GM21360 (cell line): Measurements from ENCODE around the gene RCVRN.

Source experiments
- ATAC-seq: cut with Tn5 transposase; IDR thresholded peaks from one replicate; pipeline ENCODE4 v1.9.1; 2021; ENCODE audit warnings: mild to moderate bottlenecking, moderate library complexity; ENCODE audit not compliant: unreplicated experiment

The RCVRN gene

DNA sequence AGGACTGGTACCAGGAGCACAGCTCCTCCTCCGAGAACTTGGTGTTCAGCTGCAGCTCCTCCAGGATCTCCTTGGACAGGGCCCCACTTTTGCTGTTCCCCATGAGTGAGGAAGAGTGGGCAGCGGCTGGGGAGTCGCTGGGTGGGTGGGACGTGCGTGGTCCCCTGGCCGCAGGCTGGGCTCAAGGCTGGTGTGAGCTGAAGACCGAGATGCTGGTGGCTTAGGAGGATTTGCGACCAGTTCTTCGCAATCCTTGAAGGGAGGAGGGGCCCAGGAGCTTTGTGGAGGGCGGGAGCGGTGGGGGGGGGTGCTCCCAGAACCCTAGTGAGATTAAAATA is at the start of gene RCVRN:
Gene RCVRN, minus strand, starts transcription at position 194 of the 338 bp plus-strand sequence. Its CDS starts 91 bp downstream, at position 103.
- no peak for ATAC-seq

DNA sequence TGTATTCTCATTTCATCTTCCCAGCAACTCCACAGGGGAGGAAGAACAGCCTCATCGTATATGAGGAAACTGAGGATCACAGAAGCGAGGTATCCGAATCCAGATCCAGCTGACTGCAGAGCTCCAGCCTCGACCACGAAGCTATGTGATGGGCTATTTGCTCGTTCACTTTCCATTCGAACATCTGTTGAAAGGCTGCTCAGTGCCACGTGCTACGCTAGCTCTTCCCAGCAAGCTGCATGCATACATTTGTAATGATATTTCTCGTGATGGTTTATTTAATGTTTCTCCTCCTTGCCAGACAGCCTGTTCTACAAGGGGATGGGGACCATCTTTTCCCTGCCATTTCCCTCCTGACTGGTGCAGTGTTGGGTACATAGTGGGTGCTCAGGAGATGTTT is 48.4 kb upstream of the RCVRN start:
- no peak for ATAC-seq

DNA sequence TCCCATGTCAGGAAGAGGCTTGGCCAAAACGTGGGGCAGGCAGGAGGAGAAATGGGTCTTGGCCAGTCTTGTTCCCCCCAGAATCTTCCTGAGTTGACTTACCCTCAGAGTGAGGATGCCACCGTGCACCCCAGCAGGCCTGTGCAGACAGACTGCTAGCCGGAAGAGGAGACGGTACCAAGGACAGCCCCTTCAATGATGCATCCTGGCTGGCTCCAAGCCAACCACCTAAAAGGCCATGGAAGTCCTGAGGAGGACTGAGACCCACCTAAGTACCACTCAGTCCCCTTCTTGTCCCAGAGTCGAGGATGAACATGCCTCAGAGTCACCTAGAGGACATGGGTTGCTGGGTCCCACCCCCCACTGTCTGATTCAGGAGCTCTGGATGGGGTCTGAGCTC is 46.7 kb upstream of the RCVRN start:
- ATAC-seq, result no peak

DNA sequence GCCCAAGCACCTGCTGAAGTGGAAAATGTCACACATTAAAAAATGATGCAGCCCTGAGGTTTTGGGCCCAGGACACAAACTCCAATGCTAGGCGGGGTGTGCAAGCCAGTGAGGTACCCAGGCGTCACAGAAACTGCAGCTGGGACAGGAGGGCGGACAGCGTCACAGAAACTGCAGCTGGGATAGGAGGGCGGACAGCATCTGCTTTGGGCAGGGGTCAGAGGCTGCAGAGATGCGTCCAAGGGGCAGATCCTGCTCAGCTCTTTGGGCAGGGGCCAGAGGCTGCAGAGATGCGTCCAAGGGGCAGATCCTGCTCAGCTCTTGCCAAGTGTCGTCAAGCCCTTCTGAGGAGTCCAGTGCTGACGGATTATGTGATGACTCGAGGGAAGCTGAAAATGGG is 43.9 kb upstream of the RCVRN start:
- ATAC-seq, result no peak

DNA sequence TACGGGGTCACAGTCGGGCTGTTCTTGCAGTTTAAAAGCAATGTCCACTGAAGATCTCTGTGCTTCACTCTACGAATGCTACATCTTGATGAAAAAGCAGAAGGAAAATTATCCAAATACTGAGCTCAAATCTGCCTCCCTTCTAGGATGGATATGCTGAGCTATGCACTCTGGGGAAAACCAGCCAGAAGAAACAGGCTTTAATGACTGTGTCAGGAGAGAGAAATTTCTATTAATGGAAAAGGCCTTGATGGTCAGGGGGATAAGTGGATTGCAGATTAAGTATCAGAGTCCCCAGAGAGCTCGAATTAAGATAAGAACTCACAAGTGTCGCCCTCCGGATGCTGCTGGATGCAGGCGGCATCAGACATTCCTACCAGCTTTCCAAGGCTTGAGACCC is 39.6 kb upstream of the RCVRN start:
- no peak for ATAC-seq

DNA sequence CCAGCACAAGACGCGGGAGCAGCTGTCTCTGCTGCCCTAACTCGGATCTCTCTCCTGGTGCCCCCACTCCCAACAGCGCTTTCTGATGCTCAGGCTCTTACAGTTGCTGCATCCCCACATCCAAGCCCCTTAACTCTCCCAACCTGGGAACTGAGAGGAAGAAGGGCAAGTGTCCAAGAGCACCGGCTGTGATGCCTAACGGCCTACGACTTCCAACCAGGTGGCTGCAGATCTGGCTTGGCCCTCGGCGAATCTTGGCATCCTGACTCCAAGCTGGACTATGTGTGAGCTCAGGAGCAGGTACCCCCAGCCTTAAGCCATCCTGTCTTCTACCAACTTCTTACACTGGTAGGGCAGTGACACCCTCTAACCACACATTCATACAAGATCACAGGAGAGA is 38.3 kb upstream of the RCVRN start:
- no peak for ATAC-seq

DNA sequence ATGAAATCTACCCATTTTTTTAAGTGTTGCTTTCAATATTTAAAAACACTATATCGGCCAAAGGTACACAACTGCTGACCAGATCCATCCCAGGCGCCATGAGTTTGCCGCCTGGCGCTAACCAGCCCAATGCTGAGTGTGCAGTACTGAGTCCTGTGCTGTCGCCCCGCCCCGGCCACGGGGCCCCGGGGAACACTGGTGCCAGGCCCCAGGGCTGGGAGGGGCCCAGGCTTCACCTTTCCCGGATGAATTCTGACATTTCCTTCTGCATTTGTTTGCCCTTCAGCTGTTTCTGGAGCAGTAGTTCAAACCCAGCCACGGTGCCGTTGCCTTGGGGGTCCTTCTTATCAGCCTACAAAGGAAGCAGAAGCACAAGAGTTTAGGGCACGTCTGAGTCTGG is 37.8 kb upstream of the RCVRN start:
- ATAC-seq, result no peak

DNA sequence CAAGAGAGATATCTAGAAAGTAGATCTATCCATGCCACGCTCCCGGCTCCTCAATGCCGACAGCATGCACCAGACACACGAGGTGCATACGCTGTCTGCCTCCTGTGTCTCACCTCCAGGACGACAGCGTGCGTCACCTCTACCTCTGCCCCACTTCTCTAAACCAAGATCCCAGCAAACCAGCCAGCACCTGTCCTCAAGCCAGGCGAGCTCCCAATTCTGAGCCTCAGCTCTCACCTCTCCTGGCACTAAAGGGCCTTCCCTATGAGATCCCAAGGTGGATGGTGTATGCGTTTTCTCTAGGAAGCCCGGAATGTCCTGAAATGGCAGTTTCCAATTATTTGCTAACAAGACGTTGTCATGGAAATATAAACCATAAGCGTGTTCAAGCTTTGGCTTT is 36.2 kb upstream of the RCVRN start:
- no peak for ATAC-seq

DNA sequence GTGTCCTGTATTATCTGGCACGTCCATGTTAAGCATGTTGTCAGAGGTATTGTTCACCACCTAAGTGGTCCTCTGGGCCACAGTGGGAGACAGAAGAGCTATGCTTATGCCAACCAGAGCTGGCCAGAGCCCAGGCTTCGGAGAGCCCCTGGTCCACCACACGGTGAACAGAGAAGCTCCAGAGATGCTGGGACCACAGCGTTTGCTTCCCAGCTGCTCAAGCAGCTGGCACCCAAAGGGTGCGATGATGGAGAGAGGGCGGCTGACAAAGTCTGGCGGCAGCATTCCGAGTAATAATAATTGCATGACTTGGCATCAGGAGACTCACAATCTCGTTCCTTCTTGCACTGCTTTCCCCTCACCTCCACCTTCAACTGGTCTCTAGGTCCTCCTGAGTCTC is 35.8 kb upstream of the RCVRN start:
- ATAC-seq, result no peak

DNA sequence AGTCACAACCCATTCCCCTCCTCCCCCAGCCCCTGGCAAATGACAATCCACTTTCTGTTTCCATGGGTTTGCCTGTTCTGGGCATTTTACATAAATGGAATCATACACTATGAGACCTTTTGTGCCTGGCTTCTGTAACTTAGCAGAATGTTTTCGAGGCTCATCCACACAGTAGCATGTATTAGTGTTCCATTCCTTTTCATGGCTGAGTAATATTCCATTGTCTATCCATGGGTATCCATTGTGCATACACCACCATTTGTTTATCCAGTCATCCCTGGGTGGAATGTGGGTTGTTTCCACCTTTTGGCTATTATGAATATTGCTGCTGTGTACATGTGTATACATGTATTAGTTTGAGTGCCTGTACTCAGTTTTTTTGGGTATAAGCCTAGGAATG is 33.7 kb upstream of the RCVRN start:
- no peak for ATAC-seq

DNA sequence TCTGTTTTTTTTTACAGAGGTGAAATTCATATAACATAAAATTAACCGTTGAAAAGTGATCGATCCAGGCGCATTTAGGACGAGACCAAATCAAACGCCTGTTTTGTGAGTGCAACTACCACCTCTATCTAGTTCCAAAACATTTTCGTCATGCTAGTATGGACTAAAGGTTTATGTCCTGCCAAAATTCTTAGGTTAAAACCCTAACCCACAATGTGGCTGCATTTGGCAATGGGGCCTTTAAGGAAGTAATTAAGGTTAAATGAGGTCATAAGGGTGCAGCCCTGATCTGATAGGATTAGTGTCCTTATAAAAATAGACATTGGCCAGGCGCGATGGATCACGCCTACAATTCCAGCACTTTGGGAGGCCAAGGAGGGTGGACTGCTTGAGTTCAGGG is 32.8 kb upstream of the RCVRN start:
- ATAC-seq, result no peak

DNA sequence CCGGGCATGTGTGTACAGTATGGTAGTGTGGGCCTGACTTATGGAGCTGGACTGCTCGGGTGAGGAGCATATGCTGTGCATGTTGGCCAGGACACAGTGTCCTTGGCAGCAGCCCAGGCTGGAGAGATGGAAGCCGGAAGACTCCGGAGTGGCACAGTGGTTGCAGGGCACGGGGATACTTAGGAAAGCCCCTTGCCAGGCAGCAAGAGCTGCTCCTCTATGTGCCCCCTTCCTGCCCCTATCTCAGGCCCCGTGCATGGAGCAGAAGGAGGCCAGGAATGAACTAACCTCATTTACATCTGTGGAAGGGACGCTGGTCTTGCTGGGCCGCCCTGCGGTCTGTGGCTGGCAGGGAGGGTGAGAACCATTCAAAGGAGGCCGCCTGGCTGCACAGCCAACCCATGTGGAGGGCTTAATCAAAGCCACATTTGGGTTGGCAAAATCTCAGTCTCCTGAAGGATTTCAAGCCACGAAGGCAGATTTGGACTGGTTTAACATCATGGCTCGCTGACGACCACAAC is 32.2 kb upstream of the RCVRN start:
- no peak for ATAC-seq

DNA sequence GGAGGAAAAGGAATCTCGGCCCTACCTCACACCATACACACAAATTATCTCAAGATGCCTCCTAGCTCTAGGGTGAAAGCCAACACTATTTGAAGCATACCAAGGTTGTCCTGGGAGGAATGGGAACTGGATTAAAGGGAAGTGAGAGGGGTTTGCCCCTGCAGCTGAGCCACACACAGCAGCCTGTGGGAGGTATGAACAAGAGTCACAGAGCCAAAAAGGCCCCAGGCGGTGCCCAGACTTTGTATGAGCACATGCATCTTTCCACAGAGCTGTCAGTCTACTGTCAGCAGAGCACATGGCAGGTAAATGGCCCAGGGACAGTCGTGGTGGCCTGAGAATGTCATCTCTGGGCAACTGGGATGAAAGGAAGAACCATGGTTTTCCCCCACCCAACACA is 31.0 kb upstream of the RCVRN start:
- no peak for ATAC-seq

DNA sequence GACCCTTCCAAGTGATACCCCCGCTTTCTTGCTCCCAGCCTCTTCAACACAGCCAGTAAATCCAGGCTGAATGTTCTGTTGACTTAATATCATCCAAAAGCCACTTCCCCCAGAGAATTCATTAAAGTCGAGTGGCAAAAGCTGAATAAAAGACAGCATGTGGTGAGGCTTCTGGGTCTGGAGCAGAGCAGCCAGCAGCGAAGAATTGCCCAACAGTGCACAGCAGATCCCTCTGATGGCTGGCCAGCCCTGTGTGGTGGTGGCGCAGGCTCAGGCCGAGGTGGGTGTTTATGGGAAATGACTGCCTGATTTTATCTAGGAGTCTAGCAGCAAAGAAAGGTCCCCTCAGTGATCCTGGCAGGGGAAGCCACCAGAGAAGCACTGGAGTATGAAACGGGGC is 30.3 kb upstream of the RCVRN start:
- ATAC-seq, result no peak

DNA sequence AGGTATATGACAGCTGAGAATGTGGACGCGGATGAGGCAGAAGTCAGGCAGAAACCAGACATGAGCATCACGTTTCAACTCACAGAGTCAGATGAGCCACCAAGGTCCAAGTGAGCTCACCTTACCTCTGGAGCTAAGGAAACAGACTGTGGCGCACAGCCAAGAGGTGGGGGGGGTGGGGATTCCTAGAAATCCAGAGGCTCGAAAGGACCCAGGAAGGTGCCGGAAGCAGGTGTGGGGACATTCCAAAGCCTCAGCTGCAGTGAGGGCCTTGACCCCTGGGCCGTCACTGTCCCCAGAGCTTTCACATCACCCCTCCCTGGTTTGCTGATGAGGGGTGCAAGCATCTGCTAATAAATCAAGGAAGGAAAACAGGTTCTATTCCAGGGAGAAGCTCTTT is 29.3 kb upstream of the RCVRN start:
- no peak for ATAC-seq

DNA sequence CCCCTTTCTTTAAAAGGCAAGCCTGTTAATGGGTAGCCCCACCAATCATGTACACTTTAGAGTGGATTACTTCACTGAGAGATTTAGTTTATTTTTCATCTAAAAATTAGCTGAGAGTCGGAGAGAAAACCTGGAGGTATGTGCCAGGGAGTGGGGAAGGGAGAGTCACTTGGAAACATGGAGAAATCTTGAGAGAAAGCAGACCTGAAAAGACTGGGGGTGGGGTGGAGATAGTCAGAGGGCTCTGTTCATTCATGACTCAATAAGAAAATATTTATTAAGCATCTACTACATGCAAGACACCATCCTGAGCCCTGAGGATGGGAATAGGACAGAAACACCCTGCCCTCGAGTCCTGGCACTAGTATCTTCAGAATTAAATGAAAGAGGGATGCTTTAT is 27.4 kb upstream of the RCVRN start:
- ATAC-seq, result no peak

DNA sequence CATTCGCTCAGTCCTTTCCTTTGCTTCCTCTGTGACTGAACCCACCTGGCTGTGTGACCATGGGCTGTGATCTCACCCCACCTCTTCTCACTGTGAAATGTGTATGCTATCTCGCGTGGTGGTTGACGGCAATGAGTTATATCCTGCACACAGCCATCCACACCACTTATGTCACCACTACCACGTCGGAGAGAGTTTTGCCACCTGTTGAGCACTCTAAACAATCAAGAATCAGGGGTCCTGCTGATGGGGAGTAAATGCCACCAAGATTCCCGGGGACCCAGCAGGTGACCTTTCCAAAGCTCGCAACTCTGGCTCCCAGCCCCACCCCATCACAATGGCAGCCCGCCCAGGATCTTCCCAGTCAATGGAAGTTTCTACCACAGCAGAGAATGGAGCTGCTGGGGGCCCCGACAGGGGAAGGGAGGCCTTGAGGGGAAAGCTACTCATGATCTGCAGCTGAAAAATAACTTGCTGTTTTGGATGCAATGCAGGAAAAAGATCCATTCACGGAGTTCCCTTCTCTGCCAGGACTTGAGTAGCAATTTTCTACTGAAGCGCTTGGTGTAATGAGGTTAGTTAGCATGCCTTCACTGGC is 26.2 kb upstream of the RCVRN start:
- ATAC-seq, result no peak

DNA sequence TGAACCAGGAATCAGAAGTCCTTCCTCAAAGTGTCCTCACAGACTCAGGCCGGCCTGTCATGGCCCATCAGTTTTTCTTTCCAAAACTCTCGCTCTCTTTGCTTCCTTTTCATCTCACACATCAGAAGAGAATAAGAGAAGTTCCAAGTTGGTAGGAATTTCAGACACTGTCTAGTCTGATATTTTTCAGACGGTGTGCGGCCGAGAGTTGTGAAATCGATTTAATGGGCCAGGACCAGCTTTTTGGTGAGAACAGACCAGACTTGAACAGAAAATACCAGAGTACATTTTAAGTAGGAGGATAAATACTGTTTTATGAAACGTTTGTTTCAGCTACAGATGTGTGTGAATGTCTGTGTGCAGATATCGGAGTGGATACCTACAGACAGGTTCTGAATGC is 24.8 kb upstream of the RCVRN start:
- ATAC-seq, result no peak

DNA sequence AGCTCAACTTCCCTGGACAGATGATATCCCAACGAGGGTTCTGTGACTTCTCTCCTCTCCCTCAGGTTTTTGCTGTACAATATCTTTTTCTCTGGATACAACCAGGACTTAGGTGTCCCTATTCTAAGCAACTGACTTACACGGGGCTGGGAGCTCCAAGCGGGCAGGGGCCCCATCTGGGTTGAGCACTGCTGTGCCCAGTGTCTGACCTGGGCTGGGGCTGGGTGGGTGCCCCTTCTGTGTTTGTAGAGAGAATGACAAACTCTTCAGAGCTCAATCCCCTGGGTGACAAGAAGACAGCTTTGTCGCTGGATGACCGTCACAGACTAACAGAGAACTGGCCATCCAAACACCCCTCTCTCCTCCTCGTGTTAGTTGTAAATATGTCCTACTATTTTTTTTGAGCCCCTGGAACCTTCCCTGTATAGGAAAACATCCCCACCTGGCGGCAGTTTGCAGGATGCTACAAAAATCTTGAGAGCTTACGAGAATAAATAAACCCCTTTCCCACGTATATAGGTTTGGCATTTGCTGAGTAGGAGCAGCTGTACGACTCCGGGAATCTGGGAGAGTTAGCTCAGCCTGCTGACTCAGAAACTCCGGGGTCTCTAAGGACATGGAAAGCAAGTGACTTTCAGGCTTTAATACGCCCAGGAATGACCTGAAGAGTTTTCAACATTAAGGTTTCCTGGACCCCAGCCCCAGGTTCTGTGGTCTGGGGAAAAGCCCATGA is 23.7 kb upstream of the RCVRN start:
- no peak for ATAC-seq

DNA sequence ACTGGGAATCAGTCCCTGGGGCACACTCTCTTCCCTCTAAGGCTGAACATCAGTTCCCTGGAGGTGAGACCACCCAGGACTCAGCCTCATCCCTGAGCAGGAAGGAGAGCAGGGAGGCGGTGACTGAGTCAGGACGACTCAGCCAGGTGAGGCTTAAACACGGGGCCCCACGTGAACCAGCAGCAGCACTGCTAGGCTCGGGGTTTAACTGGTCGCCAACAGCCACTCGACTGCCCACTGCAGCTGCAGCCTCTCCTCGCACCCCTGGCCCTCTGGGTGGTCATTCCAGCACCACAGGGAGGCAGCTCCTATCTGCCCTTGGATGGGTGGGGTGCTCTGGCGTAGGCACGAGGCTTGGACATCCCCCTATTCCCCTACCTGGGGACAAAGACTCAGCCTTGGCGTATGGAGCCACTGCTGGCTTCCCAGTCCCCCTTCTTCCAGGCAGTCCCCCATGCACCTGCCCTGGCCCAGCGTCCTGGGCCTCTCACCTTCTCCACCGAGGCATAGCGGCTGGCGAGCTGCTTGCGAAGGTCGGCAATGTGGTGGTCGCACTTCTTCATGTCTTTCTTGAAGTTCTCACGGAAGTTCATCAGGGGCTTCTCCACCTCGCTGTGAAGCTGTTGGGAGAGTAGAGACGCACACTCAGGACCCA is 21.2 kb upstream of the RCVRN start:
- ATAC-seq, result no peak

DNA sequence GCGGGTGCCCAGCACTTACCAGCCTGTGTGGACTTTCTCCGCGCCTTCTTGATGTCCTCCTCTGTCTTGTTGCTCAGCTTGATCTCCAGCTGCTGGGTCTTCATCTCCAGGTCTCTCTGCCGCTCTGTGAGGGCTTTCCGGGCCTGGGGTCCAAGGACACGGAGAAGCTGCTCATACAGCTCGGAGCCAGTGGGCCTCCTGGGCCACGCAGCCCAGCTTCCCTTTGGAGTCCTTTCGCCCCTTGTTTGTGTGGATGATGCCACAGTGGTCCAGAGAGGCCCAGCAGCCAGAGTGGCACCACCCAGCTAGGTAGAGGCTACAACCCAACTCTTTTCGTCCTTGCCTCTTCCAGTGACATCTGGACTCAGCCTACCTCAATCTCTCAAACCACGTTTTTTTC is 20.4 kb upstream of the RCVRN start:
- ATAC-seq, result no peak

DNA sequence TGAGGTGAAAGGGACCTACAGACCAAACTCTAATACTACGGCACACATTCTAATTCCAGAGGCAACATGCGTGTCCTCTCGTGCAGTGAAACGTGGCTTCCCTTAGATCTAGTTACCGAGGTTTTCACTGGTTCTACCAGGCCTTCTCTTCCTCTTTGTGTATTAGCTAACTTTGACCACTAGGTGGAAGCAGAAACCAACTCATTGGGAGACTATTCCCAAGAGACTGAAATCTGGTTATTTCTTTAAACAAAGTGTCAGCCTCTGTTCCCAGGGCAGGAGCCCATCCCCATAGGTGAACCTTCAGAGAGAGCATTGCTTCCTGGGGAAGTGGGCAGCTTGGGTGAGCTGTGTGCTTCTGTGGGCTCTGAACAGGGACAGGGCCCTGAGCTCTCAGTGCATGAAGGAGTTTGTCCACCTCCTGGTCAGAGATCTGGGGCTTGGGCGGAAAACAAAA is 19.7 kb upstream of the RCVRN start:
- ATAC-seq, result no peak
